HG03354 (cell line): Measurements from ENCODE around the gene SLC24A3.

Experiments
- ATAC-seq: cut with Tn5 transposase; IDR thresholded peaks from one replicate; pipeline ENCODE4 v1.9.1; 2021; ENCODE audit warnings: mild to moderate bottlenecking; ENCODE audit not compliant: unreplicated experiment, poor library complexity, severe bottlenecking

SLC24A3 gene

DNA sequence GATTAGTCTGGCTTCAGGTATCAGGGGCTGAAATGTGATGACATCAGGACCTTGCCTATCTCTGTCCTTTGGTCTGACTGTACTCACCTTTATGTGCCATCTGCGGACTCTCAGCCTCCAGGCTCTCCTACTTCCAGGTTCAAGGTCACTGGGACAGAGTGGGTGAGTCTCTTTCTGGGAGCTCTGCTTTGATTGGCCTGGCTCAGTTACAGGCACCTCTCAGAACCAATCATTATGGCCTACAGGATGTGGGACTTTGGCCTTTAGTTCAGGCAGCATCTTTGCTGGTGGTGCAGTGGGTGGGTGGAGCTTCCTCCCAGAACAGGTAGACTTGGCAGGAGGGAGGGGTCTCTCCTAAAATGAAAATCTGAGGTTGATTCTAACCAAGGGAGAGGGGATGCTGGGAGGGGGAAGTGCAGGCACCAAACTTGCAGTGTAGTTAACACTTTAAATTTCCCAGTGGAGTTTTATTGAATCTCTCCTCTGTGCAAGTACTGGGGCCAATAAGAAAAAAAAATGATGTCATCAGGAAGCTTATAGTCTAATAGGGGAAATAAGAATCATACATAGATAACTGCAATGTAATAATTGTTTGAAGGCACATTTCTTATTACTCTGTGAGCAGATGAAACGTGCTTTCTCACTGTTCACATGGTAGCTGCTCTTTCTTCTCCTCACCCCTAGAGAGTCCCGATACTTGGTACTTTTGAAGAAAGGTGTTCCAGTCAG lies 53.4 kb downstream of the SLC24A3 start:
- peak; percentile 53 for ATAC-seq

DNA sequence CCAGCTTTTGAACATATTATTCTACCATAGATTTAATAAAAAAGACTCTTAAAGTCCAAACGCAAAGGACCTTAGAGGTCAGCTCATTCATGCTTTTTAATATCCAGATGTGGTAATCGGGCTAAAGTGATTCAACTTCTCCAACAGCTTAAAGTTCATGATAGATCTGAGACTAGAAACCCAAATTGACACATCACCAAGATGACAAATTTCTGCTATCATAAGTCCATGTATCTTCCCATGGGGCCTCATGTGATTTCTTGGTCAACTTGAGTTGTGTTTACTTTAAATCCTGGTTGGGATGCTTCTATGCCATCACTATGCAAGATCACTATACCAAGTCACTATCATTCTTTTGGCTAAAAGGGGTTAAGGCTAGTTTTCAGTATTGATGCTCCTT lies 56.0 kb downstream of the SLC24A3 start:
- ATAC-seq: no peak

DNA sequence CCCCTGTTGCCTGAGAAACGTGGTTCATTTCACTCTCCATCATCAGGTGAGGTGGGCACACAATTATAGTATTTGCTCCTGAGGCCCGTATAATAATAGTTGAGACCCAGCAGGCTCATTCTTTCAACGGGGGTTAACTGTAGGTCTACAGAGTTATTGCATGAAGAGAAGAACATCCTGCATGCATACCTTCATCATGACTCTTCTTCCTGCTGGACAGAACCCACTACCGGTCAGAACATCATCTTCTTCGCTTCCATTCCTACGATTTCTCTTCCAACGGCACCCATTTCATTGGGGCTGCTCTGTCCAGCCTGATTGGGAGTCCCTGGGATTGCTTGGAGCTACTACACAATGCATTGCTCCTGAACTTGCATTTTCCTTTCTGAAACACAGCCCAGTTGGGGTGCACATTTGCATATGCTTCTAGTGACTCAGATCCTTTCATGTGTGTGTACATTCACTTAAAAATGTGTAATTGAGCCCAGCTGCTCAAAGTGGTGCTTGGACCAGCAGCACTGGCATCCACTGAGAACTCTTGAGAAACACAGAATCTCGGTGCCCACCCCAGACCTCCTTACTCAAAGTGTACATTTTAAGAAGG lies 57.4 kb downstream of the SLC24A3 start:
- no peak for ATAC-seq

DNA sequence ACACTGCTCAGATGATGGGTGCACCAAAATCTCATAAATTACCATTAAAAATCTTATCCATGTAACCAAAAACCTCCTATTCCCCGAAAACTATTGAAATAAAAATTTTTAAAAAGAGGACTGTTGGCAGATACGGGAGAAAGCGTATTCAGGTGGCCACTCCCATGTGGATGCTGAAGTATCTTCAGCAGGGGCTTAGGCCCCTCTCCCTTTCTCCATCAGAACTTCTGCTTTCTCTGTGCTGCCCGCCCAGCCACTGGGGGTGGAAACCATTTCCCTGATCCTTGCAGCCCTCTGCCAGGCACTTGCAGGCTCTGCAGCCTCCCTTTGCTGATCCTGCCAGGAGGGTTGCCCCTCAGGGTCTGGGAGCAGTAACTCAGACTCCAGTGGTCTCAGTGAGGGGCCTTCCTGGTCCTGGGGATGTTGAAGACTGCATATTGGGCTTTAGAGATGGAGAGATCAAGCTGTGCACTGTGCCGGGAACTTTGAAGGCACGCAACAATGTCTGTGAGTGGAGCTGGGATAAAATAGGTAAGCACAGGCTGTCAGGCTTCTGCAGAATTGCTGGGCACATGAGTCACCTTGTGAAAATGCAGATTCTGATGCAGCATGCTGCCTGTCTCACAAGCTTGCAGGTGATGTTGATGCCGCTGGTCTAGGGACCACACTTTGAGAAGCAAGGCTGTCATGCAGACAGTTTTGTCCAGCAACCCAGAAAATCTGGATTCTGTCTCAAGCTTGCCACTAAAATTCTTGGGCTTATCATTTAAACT lies 59.6 kb downstream of the SLC24A3 start:
- no peak for ATAC-seq

DNA sequence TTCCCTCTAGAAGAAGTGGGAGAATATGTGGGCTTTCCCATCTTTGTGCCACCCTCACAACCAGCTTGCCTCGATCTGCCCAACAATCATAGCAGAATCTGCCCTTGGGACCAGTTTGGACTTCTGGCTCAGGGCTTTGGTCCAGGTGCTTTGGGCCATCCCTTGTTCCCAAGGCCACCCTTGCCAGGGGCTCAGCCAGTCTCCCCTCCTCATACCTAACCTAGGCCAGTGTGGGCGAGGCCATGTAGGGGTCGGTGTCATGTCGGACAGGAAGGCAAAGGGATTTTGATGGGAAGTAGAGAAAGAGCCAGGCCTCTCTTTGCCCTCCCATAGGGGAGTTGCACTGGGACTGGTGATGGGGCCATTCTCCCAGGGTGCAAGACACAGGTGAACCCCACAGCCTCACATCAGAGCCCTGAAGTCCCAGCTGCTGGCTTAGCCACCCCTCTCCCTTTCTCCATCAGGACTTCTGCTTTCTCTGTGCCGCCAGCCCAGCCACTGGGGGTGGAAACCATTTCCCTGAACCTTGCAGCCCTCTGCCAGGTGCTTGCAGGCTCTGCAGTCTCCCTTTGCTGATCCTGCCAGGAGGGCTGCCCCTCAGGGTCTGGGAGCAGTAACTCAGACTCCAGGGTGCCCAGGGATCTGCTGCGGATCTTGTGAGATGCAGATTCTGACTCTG lies 60.7 kb downstream of the SLC24A3 start:
- no peak for ATAC-seq

DNA sequence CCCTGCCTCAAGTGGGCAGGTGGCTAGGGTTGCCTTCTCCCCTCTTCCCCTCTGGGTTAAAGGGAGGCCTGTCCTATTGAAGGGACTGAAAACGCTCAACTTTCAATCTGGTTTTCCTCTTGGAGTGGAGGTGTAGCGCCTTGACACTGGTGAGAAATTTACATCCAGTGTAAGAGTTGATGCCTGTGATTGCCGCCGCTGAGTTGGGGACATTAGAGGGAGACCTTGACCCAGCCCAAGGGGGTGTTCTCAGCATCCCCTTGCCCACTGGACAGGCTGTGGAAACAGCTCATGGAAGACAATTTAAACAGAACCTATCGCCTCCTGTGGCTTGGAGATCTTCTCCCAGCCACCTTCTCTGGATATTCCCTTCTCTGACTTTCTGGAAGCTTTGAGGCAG lies 61.6 kb downstream of the SLC24A3 start:
- no peak for ATAC-seq

DNA sequence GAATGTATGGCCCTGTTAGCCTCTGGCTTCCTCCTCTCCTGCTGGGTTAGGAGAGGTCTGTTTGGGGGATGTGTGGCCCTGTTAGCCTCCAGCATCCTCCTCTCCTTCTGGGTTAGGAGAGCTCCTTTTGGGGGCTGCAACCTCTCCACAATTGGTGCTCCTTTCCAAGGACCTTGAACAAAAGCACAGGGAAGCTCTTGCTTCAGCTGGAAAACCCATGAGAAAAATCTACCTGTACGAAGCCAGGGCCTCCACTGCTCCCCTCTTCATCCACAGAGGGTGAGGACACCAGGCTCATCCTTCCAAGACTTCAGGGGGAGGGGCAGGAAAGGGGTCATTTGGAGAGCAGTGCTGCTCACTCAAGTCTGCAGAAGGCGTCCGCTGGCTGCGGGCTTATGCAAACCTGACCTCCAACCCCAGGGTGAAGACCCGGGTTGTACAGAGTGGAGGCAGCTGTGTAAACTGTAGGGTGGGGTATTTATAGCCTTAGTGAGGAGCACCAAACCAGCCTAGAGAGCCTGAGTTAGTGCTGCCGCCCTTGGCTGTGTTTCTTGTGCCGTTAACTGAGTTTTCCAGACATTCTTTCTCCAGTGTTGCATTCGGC lies 62.1 kb downstream of the SLC24A3 start:
- ATAC-seq: no peak

DNA sequence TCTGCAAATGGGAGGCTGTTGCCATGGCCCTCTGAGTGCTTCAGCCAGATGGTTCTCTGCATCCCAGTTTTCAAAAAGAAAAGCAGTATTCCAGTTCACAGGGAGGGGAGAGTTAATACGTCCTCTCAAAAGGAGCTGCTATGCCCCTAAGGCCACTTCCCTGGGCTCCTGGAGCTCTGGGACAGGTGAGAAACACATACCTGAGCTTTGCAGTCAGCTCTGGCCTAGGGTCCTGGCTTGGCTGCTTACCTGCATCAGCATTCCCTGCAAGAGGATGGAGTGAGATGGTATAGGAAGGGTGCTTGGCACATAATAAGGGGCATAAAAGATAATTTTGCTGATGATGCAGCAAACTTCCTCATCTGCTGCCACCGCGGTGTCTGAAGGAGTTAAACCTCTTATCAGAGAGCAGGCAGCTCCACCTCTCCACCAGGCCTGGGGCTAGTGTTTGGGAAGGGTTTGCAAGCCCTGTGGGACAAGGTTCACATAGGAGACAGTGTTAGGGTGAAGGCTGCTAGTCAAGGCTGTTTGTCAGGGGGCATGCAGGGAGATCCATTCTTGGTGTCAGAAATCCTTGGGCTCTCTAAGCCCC lies 62.7 kb downstream of the SLC24A3 start:
- ATAC-seq: no peak

DNA sequence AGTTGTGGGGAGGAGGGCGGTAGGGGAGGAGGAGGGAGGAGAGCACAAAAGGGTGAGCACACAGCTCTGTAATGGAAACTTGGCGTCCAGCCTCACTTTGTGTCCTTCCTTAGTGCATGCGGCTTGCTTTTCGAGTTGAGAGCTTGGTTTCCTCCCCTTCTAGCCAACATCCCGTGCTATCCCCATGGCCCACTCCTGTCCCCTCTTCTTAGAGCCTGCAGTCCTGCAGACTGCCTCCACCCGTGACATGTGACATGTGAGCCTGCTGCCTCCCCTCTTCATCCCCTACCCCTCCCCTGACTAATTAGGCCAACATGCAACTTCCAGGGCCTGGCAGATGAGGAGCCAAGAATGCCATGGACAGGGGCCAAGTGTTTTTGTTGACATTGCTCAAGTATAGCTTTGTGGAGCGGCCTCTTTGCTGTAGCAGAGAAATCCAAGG lies 63.2 kb downstream of the SLC24A3 start:
- no peak for ATAC-seq

DNA sequence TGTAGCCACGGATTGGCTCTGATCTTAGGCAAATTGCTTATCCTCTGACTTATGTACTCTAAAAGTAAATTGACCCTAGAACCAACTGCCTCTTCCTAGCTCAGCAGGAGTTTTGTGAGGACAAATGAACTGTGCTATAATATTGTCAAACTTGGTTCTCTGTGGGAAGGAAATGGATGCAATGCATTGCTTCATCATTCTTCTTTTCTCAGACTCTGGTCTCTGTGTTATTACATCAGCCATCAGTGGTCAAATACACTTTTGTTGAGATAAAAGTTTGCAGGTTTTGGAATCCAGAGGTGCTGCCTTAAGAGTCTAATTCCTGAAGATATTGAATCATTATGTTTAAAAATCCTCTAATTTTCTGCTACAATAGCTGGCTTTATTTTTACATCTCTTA lies 64.9 kb downstream of the SLC24A3 start:
- ATAC-seq: no peak

DNA sequence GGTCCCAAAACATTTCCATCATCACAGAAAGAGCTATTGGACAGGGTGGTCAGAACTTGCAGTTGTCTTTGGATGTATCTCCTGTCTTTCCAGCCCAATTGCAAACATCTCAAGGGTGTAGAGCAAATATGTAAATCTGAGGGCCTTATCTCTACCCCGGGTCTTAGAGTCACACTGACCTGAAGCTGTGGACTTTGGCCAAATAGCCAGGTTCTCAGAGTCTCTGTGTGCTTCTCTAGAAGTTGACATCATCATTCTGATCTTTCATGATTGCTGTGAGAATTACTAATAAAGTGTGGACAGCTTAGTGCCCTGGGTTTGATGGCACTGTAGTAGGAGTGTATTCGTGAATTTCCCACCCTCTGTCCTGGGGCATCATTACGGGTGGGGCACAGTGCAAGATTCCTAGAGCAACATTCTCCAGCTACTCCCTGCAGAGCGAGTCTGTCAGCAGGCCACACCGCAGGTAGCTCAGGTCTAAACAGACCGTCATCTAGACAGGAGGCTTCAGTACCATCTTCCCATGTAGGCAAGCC lies 71.1 kb downstream of the SLC24A3 start:
- ATAC-seq: no peak

DNA sequence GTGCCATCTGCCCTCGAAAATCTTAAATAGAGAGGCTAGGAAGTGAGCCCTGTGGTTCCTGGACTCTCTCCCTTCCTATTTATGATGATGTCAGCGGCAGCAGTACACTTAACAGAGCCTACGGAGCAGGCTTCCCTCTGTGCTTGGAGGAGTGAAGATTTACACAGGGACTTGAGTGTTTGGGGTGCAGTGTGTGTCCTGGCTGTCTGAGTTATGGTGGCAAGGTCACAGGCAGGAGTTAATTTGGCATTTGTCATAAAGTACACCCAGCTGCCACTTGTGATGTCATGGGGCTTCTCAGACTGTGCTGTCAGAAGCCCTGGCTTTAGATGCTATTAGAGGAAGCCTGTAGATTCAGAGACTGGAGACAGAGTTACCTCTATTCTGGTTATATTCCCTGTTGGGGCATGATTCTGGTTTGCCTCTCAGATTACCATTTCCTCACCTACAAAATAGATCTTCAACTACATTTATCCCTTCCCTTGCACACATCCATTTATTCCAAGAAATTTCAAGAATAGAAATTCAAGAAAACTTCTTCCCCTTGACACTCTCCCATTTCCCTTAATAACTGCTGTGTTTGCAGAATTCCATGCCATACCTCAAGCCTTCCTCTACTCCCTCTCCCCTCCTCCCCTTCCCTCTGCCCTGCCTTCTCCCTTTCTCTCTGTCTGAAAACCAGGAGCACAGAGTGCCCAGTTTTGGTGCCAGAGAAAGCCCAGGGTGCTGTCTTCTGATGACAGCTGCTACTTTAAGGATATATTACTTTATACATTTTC lies 72.1 kb downstream of the SLC24A3 start:
- no peak for ATAC-seq

DNA sequence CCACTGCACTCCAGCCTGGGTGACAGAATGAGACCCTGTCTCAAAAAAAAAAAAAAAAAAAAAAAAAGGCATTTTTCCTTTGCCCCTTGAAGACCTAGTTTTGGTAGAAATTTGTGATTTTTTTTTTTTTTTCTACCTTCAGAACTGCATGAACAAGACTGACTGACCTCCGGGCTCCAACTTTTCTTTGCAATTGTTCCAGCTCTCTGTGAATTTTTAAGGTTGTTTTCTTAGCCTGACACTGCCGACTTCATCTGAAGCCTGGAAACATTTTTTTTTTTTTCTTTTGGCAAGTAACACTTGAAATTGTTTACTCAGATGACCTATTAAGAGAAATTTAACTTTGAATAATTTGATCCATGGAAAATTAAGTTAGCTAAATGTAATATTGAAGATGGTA lies 73.0 kb downstream of the SLC24A3 start:
- no peak for ATAC-seq

DNA sequence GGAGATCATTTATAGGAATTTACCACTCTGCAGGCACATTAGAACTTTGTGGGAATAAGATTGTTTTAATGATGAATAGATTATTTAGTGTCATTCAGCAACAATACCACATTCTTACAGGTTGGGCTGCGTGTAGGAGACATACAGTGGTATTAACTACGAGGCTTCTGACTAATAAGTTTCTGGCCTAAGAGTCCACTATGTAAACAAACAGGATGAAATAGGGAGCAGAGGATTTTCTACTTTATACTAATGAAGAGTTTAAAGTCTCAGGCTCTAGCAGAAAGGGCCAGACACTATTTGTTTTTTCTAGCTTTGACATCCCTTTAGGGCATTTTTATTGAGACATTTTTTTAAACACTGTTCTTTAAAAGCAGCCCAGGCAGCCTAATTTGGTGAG lies 75.6 kb downstream of the SLC24A3 start:
- ATAC-seq: no peak

DNA sequence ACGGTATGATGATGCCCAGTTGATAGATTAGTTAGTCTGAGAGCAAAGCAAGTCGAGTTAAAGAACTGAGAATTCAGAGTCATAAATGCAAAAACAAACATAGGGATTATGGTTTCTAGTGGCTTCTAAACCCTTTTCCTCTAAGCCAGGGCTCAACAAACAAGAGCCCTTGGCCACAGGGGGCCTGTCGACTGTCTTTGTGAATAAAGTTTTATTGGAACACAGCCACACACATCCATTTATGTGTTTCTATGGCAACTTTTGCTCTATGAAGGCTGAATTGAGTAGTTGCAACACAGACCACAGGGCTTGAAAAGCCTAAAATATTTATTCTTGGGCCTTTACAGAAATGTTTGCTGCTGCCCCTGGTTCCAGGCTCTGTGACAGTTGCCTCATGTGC lies 76.2 kb downstream of the SLC24A3 start:
- no peak for ATAC-seq

DNA sequence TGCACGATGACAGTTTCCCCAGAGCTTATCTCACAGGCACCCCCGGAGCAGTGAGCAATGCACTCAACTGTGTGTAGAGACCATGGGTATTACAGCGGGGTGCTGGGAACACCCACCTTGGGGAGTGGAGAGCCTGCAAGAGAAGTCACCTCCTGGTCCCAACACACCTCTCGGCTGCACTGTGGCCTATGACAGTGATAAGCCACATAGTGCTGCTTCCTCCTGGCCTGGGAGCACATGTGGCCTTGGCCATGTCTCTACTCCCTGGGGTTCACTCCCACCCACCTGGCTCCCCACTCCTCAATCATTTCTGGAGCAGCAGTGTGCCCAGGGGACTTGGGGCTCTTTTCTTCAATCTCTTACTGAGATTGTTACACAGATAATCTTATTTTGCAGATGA lies 77.0 kb downstream of the SLC24A3 start:
- no peak for ATAC-seq

DNA sequence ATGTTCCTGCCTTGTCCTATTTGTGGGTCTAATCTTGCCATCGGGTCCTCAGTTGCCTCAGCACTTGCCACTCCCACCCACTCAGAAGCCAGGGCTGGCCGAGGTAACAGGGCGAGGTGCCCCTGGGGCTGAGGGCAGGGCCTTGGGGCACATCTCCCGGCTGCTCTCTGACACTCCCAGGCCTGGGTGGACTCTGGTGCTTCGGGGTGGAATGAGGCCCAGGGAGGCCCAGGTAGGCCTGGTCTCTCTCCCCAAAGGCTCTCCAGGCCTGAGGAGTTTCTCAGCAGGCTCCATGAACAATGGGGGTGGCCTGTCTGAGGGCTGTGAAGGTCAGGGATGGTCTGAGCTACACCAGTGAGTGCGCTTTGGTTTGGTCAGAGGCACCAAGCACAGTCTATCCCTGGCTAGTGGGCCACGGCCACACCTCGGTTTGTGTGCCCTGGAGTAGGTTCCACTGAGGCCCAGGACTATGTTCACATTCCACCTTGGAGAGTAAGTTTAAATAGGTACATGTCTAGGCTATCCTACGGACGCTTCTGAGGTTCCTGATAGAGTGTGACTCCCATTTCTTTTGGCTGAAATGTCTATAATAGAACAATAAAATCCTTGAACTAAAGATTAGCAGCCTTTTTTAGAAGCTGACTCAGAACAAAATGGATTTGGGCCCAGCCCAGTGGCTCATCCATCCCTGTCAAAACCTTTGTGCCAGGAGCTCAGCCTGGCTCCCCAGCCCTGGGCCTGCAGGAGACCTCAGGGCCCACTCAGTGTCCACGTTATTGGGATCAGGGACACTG lies 78.8 kb downstream of the SLC24A3 start:
- ATAC-seq: no peak

DNA sequence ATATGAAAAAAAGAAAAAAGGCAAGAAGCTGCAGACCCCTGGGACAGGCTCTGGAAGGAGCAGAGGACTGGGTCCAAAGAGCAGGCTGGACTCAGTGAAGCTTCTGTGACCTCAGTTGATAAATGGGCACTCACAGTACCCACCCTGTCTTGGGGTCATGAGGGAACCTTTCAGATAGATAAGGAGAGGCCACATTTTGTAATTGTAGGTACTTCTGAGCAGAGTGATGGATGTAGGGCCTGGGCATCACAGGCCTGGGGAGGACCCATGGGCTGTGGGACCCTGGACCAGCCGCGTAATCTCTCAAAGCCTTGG lies 79.3 kb downstream of the SLC24A3 start:
- ATAC-seq: no peak
